Activated CD4-positive, alpha-beta T cell treated with anti-CD3 and anti-CD28 coated beads, Interleukin-2, Interleukin-4, amounts not matched to agents 100 ng/mL and 50 ng/mL, durations not matched to agents 16 hours and 8 hours (primary cell): ENCODE data around the gene SLCO3A1.
"Not testable (repeated sequence)": the region's sequence is repeated elsewhere in the genome, so short reads cannot be mapped to it uniquely, and the experiment has no call there.

Experiments used
- DNase-seq: peaks from one replicate; pipeline ENCODE4 v3.0.0-alpha.2; 2020; ENCODE audit warnings: low spot score

The SLCO3A1 gene

DNA sequence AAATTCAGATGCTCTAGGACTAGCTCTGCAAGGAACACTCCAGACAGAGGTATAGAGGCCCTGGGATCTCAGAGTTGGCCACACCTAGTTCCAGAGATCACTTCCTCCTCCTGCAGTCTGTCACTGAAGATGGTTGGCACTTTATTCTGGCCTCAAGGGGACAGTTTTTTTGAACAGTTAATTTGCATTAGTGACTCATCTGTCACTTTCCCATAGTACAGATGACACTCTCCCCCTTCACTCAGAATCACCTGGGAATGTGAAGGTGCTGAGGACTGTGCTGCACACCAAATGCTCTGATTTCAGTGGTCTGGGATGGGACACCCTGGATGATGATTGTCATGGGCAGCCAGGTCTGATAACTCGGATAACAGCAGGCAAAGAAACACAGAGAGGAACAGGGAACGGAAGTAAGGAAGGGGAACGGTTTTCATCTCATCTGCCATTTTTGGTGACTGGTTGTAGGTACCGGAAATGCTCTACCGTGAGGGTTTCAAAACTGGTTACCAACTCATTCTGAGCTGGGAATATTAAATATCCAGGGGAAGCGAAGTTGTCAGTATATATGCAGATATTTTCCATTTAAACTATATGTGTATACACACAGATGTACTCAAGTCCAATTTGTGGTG, 307.6 kb downstream of the SLCO3A1 start:
- DNase-seq, result no peak

DNA sequence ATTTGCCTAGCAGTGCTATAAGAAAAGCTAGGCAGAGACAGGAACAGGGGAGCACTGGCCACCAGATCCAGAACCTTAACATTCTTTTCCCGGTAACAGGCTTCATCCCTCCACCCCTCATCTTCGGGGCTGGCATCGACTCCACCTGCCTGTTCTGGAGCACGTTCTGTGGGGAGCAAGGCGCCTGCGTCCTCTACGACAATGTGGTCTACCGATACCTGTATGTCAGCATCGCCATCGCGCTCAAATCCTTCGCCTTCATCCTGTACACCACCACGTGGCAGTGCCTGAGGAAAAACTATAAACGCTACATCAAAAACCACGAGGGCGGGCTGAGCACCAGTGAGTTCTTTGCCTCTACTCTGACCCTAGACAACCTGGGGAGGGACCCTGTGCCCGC, 309.1 kb downstream of the SLCO3A1 start:
- no peak for DNase-seq

DNA sequence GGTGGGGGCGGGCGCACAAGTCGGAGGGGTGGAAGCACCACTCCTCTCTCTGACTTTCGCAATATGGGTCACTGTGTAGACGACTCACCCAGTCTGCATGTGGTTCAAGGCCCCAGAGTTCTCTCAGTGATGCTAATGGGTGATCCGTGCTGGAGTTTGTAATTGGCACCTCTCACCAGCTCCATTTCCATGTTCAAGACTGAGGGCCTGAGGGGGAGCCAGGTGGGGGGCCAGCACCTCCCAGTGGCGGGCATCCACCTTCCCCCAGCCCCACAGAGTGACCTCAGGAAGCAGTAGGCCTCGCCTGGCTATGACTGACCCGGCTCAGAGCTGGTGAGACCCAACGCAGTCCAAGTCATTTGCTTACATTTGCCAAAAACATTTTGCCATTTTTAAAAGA, 310.1 kb downstream of the SLCO3A1 start:
- no peak for DNase-seq

DNA sequence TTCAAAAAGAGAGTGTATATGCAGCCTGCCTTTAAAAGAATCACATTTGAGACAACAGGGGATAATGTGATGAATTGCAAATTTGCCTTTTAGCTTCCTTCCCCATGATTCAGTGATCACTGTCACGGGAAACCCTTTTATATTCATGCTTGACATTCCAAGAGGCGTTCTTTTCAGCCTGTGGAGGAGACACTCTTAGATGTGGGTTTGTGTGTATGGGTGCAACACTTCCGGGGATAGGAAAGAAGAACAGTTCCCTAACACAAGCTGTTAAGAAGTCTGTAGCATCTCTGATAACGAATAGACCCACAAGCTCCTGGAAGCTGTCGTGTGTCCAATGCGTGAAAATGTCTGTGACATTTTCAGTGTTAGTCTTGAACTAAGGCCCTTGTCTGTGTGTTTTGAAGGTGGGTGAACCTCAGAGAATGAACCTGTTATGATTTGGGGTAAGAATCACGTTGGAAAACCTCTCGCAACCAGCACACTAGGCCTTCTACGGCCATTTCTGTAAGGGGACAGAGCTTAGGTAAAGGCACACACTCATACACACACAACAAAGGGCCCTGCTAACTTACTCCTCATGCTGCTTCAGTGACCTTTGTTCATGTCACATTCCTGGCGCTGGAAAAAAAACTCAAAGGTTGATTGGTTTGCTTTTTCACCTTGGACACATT, 311.0 kb downstream of the SLCO3A1 start:
- no peak for DNase-seq

DNA sequence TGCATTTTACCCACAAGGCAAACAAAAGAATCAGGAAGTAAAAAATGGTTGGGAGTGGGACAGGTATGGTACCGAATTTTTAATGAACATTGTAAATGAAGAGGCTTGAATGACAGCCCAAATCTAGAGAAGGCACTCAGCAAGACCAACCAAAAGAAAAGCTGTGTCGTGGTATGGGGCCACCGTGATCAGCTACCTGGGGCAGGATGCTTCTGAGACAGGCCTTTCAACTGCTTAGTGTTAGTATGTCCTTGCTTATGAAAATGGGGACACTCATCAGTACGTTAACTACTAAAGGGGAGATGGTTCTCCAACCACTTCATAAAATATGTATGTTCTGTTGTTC, 311.5 kb downstream of the SLCO3A1 start:
- DNase-seq, result no peak

DNA sequence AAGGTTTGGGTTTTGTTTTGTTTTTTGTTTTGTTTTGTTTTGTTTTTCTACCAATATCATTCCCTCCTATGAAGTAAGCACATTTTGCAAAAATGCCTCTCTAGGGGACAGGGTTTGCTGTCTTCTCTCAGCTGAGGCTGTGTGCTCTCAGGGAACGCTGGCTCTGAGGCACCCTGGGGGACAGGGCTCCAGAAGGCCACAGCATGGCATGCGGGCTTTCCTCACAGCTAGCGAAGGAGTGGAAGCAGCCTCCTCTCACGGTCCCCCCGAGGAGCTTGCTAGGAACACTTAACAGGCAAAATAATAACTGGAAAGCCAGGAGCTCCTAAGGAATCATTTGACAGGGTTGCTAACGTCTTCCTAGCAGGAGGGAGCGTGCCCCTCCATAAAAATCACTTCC, 312.5 kb downstream of the SLCO3A1 start:
- DNase-seq, result no peak

DNA sequence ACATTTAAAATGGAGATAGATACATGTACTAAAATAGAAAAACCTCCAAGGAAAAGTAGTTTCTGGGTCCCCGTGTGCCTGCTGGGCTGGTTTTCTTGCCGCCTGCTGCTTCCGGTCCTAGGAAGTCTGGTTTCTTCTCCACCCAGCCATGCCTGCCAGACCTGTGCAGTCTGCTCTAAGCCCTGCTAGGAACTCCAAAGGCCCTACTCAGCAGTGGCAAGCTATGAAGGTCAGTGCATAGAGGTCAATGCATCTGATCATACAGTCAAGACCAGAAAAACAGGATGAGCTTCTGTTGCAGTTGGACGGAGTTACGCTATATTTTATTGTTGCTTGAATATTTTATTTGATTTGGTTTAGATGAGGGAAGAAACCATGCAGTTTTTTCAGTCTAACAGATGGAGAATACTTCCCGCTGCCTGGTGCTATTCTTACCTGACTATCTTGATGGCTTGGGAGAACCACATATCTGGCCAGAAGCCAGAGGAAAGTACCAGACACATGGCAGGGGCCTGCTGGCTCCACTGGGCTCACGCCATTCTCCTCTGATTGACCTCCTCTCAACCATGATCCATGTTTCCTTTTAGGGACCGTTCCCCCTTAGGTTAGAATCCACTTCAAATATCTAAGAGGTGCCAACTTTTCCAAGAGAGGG, 313.4 kb downstream of the SLCO3A1 start:
- no peak for DNase-seq

DNA sequence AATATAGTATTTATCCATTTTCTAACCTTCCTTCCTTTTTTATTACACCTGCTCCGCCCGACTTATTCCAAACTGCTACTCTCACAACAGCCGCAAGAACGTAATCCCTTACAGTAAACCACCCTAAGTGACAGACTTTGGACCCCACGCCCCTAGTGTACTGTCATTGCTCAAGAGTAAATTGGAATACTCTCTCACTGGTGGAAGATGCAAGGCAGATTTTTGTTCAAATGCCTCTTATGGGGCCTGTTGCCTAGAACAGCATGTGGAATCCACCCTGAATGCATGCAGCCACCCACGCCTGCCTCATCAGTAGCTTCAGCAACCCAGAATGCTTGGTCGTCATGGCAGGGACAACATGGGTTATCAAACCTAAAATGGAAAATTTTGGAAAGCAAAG, 313.9 kb downstream of the SLCO3A1 start:
- no peak for DNase-seq

DNA sequence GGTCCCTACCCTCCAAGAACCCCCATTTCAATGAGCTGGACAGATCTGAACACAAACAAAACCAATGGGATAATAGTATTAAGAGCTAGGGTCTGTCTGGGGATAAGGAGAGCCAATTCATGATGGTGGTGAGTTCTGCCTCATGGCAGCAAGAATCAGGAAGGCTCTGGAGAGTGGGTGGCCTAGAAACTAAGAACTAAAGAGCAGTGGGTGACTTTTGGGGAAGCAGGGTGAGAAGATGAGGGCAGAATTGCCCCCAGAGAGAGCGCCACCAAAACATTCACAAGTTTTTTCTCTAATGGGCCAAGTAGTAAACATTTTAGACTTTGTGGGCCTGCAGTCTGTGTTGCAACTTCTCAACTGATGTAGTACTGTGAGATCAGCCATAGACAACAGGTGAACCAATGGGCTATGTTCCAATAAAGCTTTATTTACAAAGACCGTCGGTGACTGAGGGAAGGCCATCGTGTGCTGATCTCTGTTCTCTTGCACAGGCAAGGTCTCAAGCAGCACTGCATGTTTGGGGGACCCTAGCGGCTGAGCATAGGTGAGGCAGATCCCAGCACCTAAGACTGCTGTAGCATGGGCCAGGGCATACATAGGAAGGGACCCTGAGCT, 314.7 kb downstream of the SLCO3A1 start:
- DNase-seq, result no peak

DNA sequence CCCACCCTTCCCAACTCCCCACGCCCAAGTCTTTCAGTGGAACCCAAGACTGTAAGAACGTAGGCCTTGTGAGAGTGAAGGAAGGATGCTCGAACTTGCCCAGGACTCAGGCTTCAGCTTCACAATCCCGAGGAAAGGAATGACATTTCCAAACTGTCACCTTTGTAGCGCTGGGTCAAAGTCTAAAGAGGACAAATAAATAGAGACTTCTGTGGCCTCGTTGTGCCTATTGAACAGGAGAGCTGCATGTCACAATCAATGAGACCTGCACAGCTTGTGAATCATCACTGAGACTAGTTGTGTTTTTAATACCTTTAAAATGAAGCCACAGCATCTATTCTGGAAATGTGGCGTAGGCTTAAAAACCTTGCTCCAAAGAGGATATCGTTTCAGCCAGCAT, 317.4 kb downstream of the SLCO3A1 start:
- no peak for DNase-seq

DNA sequence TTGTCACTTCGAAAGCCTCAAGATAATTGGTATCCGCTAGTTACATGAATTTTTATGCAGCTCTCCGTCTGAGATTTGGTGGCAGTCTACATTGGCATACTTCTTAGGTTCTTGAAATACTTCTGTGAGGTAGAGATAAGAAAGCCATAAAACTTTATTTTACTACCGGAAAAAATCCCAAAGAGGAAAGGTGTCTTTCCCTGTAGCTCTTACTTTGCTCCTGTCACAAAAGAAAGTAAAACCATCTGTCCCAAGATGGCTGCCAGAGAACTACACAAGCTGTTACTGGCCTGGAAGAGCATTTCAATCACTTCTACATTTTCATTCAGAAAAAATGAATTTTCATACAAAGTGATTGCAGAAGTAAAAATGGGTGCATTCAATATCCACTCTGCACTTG, 325.4 kb downstream of the SLCO3A1 start:
- DNase-seq, result no peak

DNA sequence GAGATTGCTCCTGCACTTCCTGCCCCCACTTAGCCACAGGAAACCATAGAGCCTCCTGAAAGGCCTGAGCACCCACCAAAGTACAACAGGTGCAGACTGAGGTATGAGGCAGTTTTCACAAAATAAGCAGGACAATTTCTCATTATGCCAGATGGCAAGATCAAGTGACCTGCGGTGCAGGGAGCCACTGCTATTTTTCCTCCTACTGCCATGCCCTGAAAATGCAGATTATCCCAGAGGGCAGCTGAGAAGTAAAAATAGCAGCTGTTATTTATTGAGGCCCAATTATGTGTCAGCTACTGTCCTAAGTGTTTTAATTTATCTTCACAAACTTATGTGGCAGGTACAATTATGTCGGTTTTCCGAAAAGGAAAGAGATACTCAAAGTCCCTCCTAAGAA, 330.6 kb downstream of the SLCO3A1 start:
- no peak for DNase-seq

DNA sequence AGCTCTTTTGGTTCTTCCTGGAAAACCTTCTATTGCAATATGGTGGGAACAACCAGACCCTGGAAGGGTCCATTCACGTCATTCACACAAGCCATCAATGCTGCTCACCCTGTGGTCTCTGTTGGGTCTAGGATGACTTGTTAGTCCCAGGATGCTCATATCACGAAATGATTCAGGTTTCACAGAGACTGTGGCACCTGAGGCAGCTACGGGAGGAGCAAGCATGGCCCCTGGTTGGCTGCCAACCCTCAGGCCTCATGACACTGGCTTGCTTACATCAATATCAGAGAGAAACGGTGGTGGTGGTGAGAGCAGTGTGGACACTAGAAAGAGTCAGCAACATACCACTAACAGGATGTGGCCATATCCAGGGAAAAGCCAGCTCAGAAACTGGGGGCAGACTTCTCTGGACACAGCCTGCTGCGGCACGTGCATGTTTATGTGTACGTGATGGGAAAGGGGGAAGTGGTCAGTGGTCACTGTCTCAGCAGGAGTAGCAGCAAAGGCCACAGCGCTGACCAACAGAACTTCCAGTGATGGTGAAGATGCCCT, 331.2 kb downstream of the SLCO3A1 start:
- no peak for DNase-seq

DNA sequence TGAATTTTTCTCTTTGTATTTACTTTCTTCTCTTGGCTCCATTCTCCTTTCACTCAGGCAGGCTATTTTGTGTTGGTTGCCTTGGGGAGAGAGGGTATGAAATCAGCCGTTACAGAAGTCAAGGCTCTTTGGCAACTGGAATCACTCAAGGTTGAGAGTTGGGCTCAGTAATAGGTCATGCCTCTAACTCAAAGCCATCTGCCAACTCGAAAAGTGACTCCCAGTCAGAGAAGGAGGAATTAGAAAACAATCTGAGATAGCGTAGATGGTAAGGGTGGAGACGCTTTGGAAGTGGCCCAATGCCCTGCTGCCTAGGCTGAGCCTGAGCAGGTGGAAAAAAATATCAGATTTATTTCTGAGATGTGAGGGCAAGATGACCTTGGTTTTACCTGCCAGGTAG, 334.5 kb downstream of the SLCO3A1 start:
- no peak for DNase-seq

DNA sequence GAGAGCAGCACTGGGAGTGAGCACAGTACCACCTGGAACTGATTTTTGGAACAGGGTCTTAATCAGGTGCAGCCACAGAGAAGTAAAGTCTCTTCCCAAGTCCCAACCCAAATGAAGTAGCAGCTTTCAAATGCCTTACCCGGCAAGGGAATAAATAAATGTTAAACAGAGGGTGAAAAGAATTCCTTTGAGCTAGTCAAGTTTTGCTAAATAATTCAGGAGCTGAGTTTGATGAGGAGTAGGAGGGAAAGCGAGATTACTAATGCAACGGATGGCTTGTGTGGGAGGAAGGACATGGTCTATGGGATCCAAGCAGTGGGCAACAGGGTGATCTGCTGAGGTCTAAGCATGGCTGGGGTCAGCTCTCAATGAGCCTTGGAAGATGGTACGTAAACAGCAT, 335.7 kb downstream of the SLCO3A1 start:
- no peak for DNase-seq

DNA sequence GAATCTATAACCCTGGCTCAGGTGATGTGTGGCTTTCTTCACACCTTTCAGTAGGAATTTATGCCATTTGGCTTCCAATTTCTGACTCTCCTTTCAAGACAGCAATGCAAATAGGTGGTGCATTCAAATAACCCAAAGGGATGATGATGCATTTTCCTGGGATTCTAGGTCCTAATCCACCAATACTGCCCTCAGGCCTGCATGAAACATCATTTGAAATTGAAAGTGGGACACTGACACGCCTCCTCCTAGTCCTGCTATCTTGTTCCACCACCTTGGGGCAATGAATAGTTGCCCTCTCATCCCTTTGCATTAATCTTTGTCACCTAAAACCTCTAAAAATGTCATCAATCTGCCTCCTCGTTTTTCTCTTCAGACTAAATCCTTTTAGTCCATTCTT, 341.7 kb downstream of the SLCO3A1 start:
- no peak for DNase-seq

DNA sequence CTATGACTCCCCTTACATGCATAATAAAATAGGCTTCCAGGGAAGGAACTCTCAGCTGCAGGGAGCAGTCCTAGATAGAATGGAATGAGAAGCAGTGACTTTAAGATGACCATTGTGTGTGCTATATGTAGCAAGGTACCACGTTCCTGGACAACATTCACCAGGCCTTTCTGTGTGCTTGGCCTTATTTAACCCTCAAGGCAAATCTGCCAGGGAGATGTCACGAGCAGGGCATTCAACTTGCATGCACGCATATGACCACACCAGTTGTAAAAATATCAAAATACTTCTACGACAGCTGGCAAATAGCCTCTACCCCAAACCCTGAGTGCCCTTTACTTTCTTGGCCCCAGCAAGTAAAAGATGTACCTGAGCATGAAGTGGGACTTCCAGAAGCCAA, 342.8 kb downstream of the SLCO3A1 start:
- no peak for DNase-seq

DNA sequence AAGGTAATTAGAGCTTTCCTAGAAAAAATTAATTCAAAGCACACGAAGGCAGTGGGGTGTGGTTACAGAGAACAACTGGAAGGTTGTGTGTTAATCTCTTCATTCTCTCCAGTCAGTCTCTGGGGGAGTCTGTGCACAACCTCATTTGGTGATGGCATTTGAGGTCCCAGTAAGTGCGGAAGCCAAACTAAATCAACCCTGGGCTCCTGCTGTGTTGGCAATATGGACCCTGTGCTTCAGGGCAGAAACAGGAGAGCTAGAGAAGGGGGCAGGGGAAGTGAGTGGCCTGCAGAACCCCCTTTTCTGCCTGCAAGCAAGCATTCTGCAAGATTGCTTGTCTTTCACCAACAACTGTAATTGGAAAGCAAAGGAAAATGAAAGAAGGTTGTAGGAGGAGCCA, 344.2 kb downstream of the SLCO3A1 start:
- DNase-seq, result no peak

DNA sequence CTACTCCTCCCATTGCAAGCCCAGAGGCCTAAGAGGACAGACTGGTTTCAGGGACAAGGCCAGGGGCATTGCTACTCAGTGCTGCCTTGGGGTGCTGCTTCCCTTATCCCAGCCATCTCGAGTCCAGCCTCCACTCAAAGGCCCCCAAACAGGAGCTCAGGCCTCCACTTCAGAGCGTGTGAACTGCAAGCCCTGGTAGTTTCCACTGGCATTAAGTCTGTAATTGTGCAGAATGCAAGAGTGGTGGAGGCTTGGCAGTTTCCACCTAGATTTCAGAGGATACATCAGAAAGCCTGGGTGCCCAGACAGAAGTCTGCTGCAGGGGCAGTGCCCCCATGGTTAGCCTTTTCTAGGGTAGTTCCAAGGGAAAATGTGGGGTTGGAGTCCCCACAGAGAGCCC, 347.4 kb downstream of the SLCO3A1 start:
- no peak for DNase-seq

DNA sequence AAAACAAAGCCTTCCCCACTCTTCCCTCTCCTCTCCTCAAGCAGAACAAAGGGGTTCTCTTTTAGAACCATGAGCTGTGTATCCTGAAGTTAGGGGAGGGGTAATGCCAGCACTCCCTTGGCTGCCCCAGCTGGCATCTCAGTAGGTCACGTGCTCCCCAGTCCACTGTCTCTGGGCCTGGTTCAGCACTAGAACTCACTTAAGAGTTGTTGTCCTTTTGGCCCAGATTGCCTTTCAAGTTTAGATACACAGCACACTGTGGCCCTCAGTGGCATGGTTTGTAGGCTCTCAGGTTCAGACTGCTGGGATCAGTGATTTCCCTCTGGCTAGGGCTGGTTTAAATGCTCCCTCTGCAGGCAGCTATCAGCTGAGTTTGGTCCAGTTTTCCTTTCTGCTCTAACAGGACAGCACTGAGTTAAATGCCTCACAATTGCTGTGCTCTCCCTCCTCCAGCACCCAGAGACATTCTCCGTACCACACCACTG, 351.8 kb downstream of the SLCO3A1 start:
- no peak for DNase-seq

DNA sequence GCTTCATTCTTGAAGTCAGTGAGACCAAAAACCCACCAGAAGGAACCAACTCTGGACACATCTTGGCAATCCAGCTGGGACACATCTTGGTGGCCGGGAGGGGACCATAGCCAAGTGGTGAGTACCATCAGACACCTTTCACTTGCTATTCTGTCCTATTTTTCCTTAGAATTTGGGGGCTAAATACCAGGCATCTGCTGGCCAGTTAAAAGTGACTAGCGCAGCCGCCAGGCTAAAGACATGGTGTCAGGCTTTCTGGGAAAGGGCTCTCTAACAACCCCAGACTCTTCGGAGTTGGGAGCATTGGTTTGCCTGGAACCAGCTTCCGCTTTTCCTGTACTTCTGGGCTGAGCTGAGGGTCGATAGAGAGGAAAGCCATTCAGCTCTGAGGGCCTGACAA, 354.1 kb downstream of the SLCO3A1 start:
- DNase-seq, result not testable (repeated sequence)
